ENCODE measurements around the gene GSTT2.
"Not testable (repeated sequence)": the region's sequence is repeated elsewhere in the genome, so short reads cannot be mapped to it uniquely, and the experiment has no call there.

The GSTT2 gene

DNA sequence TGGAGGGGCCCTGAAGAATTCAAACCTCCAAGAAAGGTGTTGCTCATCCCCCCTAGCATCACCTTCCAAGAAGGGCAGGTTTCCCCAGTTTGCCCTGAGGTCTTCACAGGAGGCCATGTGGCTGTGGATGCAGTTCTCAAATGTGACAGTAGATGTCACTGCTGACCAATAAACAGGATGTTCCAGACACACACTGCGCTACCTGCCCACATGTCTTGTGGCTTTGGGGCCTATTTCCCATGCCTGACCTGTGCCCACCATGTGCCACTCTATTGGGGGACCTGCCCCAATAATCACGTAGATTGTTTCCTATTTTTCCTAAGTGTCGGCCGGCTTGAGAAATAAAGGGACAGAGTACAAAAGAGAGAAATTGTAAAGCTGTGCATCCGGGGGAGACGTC is 4.5 kb downstream of the GSTT2 start:
- Histone ChIP-seq H3K4ac (ENCODE audit: low read length) (no peak overlapping the region), H3K9me3 (replicated peaks in 1 of 2; ENCODE audit: control insufficient read depth in 2 of 2, insufficient read depth in 1 of 2, low read depth in 1 of 2, low read length in 2 of 2) (no peaks in the 10 kb centered on the region), H2BK120ac (ENCODE audit: low read depth, low read length) (no peak overlapping the region), H4K91ac (ENCODE audit: low read depth, low read length, poor library complexity) (no peak overlapping the region), H2AK5ac (ENCODE audit: low read depth, low read length) (no peak overlapping the region), H3K23ac (ENCODE audit: low read depth, low read length, poor library complexity) (no peak overlapping the region), H2BK15ac (ENCODE audit: low read length) (no peak overlapping the region), H3K4me3 (ENCODE audit: low read length in 2 of 2) (no peak overlapping the region), H3K14ac (ENCODE audit: low read length) (no peak overlapping the region), H3K9ac (ENCODE audit: low read depth, low read length, poor library complexity) (no peak overlapping the region), H3K36me3 (replicated peaks in 1 of 2; ENCODE audit: control insufficient read depth in 2 of 2, insufficient read depth in 2 of 2, low read length in 2 of 2) (no peaks in the 10 kb centered on the region), H2BK5ac (ENCODE audit: low read length) (no peak overlapping the region), H4K8ac (ENCODE audit: low read depth, low read length) (no peak overlapping the region), H3K18ac (ENCODE audit: low read length) (no peak overlapping the region), H3K27me3 (ENCODE audit: control insufficient read depth in 3 of 3, insufficient read depth in 3 of 3, low read depth in 1 of 3, low read length in 3 of 3) (no peaks in the 10 kb centered on the region), H3K27ac (replicated peaks; ENCODE audit: low read length) (no peak overlapping the region), H2BK12ac (ENCODE audit: low read length) (no peak overlapping the region), H3K79me1 (ENCODE audit: low read depth, low read length) (no peaks in the 10 kb centered on the region), H3K4me2 (ENCODE audit: insufficient read depth, low read length, poor library complexity, severe bottlenecking) (no peak overlapping the region), H3K4me1 (ENCODE audit: control insufficient read depth in 2 of 2, insufficient read depth in 1 of 2, low read depth in 1 of 2, low read length in 2 of 2) (no peaks in the 10 kb centered on the region), H2AFZ (ENCODE audit: low read length) (no peak overlapping the region)
- peak; percentile 41 for DNase-seq (ENCODE audit: low spot score)
- WGBS, 2 donors (ENCODE audit: extremely low coverage in 2 of 2, insufficient read length in 2 of 2, insufficient replicate concordance in 1 of 2): no CpG with 5 or more reads among the region's 6 CpGs

DNA sequence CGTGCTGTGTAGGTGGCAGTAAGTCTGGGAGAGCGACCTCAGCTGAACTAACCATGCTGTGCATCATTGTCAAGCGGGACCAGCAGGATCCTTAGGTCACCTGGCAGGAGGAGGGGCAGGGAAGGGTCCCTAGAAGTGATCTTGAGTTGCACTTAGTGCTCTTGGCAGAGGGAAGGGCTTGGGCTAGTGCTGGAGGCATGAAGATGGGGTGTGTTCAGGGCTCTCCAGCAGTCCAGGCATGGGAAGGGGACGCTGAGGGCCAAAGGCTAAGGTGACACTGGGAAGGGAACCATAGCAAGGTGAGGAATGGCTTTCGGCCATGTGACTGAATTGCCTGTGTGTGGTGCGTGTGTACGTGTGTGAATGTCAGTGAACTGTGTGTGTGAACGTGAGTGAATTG is 6.2 kb downstream of the GSTT2 start:
- DNase-seq (ENCODE audit: low spot score); H3K9ac ChIP-seq (ENCODE audit: low read depth, low read length, poor library complexity); H4K8ac ChIP-seq (ENCODE audit: low read depth, low read length); H2AFZ ChIP-seq (ENCODE audit: low read length); H3K79me1 ChIP-seq (ENCODE audit: low read depth, low read length); H3K9me3 ChIP-seq (replicated peaks in 1 of 2; ENCODE audit: control insufficient read depth in 2 of 2, insufficient read depth in 1 of 2, low read depth in 1 of 2, low read length in 2 of 2); H2BK120ac ChIP-seq (ENCODE audit: low read depth, low read length); H2BK15ac ChIP-seq (ENCODE audit: low read length); H3K23ac ChIP-seq (ENCODE audit: low read depth, low read length, poor library complexity); H3K36me3 ChIP-seq (replicated peaks in 1 of 2; ENCODE audit: control insufficient read depth in 2 of 2, insufficient read depth in 2 of 2, low read length in 2 of 2); H3K4me2 ChIP-seq (ENCODE audit: insufficient read depth, low read length, poor library complexity, severe bottlenecking); H4K91ac ChIP-seq (ENCODE audit: low read depth, low read length, poor library complexity); H2BK5ac ChIP-seq (ENCODE audit: low read length); H2BK12ac ChIP-seq (ENCODE audit: low read length); H3K4me3 ChIP-seq (ENCODE audit: low read length in 2 of 2); H3K14ac ChIP-seq (ENCODE audit: low read length); H3K18ac ChIP-seq (ENCODE audit: low read length); H3K4ac ChIP-seq (ENCODE audit: low read length); H2AK5ac ChIP-seq (ENCODE audit: low read depth, low read length); H3K27me3 ChIP-seq (ENCODE audit: control insufficient read depth in 3 of 3, insufficient read depth in 3 of 3, low read depth in 1 of 3, low read length in 3 of 3); H3K27ac ChIP-seq (replicated peaks; ENCODE audit: low read length); H3K4me1 ChIP-seq (ENCODE audit: control insufficient read depth in 2 of 2, insufficient read depth in 1 of 2, low read depth in 1 of 2, low read length in 2 of 2): not testable (repeated sequence)
- no CpG with 5 or more reads among the region's 8 CpGs for WGBS, 2 donors (ENCODE audit: extremely low coverage in 2 of 2, insufficient read length in 2 of 2, insufficient replicate concordance in 1 of 2)

DNA sequence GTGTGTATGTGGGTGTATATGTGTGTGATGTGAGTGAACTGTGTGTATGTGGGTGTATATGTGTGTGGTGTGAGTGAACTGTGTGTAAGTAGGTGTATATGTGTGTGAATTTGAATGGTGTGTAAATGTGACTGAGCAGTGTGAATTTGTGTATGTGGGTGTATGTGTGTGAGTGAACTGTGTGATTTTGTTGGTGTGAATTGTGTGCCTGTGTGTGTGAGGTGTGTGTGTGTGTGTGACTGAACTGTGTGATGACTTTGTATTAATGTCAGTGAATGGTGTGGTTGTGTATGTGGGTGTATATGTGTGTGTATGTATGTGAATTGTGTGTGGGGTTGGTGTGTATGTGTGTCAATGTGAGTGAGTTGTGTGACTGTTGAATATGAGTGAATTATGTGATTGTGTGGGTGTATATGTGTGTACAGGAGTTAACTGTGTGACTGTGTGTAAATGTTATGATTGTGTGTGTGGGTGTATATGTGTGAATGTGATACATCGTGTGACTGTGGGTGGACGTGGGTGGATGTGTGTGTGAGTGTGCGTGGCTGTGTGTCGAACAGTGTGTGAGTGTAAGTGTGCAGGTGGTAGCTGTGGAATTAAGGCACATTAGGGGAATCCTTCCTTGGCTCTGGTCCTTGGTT is 6.7 kb downstream of the GSTT2 start:
- not testable (repeated sequence) for H2BK5ac ChIP-seq (ENCODE audit: low read length); H3K23ac ChIP-seq (ENCODE audit: low read depth, low read length, poor library complexity); H2BK15ac ChIP-seq (ENCODE audit: low read length); H3K79me1 ChIP-seq (ENCODE audit: low read depth, low read length); H2BK12ac ChIP-seq (ENCODE audit: low read length); H3K4me3 ChIP-seq (ENCODE audit: low read length in 2 of 2); H3K36me3 ChIP-seq (replicated peaks in 1 of 2; ENCODE audit: control insufficient read depth in 2 of 2, insufficient read depth in 2 of 2, low read length in 2 of 2); H4K91ac ChIP-seq (ENCODE audit: low read depth, low read length, poor library complexity); H2AK5ac ChIP-seq (ENCODE audit: low read depth, low read length); H3K4me2 ChIP-seq (ENCODE audit: insufficient read depth, low read length, poor library complexity, severe bottlenecking); H4K8ac ChIP-seq (ENCODE audit: low read depth, low read length); H3K9ac ChIP-seq (ENCODE audit: low read depth, low read length, poor library complexity); H3K14ac ChIP-seq (ENCODE audit: low read length); H3K27ac ChIP-seq (replicated peaks; ENCODE audit: low read length); H2AFZ ChIP-seq (ENCODE audit: low read length); H3K9me3 ChIP-seq (replicated peaks in 1 of 2; ENCODE audit: control insufficient read depth in 2 of 2, insufficient read depth in 1 of 2, low read depth in 1 of 2, low read length in 2 of 2); H3K27me3 ChIP-seq (ENCODE audit: control insufficient read depth in 3 of 3, insufficient read depth in 3 of 3, low read depth in 1 of 3, low read length in 3 of 3); H2BK120ac ChIP-seq (ENCODE audit: low read depth, low read length); H3K4ac ChIP-seq (ENCODE audit: low read length); DNase-seq (ENCODE audit: low spot score); H3K4me1 ChIP-seq (ENCODE audit: control insufficient read depth in 2 of 2, insufficient read depth in 1 of 2, low read depth in 1 of 2, low read length in 2 of 2); H3K18ac ChIP-seq (ENCODE audit: low read length)
- 100% methylated on average over 2 of the region's 4 CpGs; no CpG with 5 or more reads in 1 of the 2 donors for WGBS, 2 donors (ENCODE audit: extremely low coverage in 2 of 2, insufficient read length in 2 of 2, insufficient replicate concordance in 1 of 2)

DNA sequence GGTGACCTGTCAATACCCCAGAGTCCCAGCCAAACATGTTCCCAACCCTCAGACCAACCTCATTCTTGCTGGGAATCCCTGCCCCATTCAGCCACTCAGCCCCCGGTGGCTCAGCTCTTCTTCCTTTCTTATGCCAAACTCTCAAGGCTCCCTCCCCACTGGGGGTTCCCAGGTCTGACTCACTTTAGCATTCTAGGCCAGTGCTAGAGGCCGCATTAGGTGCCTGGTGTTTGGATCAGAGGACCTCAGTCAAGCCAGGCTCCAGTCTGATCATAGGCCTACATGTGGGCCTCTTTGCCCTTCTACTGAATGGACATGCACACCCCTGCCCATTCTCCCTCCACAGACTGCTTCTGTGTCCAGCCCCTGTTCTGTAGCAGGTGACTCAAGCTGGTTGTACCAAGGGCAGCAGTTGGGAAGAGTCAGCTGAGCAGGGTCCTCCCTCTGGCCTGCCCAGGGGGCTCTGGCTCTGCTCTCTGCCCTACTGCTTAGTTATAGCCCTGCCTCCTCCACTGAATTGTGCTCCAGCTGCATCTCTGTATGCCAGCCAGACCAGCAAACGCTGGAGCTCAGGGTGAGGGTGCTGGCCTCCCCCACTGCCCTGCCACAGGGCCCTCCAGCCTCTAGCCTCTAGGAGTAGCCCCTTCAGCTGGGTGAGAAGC is 9.8 kb downstream of the GSTT2 start:
- H4K91ac ChIP-seq (ENCODE audit: low read depth, low read length, poor library complexity); H4K8ac ChIP-seq (ENCODE audit: low read depth, low read length); H2BK120ac ChIP-seq (ENCODE audit: low read depth, low read length); H3K9me3 ChIP-seq (replicated peaks in 1 of 2; ENCODE audit: control insufficient read depth in 2 of 2, insufficient read depth in 1 of 2, low read depth in 1 of 2, low read length in 2 of 2); H3K14ac ChIP-seq (ENCODE audit: low read length); DNase-seq (ENCODE audit: low spot score); H3K9ac ChIP-seq (ENCODE audit: low read depth, low read length, poor library complexity); H2BK15ac ChIP-seq (ENCODE audit: low read length); H3K36me3 ChIP-seq (replicated peaks in 1 of 2; ENCODE audit: control insufficient read depth in 2 of 2, insufficient read depth in 2 of 2, low read length in 2 of 2); H3K4me1 ChIP-seq (ENCODE audit: control insufficient read depth in 2 of 2, insufficient read depth in 1 of 2, low read depth in 1 of 2, low read length in 2 of 2); H3K23ac ChIP-seq (ENCODE audit: low read depth, low read length, poor library complexity); H2AK5ac ChIP-seq (ENCODE audit: low read depth, low read length); H2AFZ ChIP-seq (ENCODE audit: low read length); H2BK12ac ChIP-seq (ENCODE audit: low read length); H3K18ac ChIP-seq (ENCODE audit: low read length); H3K4me3 ChIP-seq (ENCODE audit: low read length in 2 of 2); H2BK5ac ChIP-seq (ENCODE audit: low read length); H3K4me2 ChIP-seq (ENCODE audit: insufficient read depth, low read length, poor library complexity, severe bottlenecking); H3K79me1 ChIP-seq (ENCODE audit: low read depth, low read length); H3K27me3 ChIP-seq (ENCODE audit: control insufficient read depth in 3 of 3, insufficient read depth in 3 of 3, low read depth in 1 of 3, low read length in 3 of 3); H3K4ac ChIP-seq (ENCODE audit: low read length); H3K27ac ChIP-seq (replicated peaks; ENCODE audit: low read length): not testable (repeated sequence)
- WGBS, 2 donors (ENCODE audit: extremely low coverage in 2 of 2, insufficient read length in 2 of 2, insufficient replicate concordance in 1 of 2): no CpG with 5 or more reads among the region's 3 CpGs
